B cell (primary cell): ENCODE measurements around the gene AGBL2.

Experiments used
- EZH2 ChIP-seq: IDR thresholded peaks from 2 replicates; pipeline ENCODE4 v1.6.1; 2012; ENCODE audit warnings: borderline replicate concordance, low read depth, mild to moderate bottlenecking, moderate library complexity, low read length; ENCODE audit not compliant: insufficient read depth, poor library complexity, severe bottlenecking
- TF ChIP-seq, protein P1 (sequence below): fragments of 200-600 bp; IDR thresholded peaks from one replicate; pipeline ENCODE4 v1.8.0; 2022; ENCODE audit warnings: antibody characterized with exemption, mild to moderate bottlenecking

GRCh38 chr11:47617417-47617809, 97.8 kb downstream of the AGBL2 start:
- TF ChIP-seq, protein P1, sequence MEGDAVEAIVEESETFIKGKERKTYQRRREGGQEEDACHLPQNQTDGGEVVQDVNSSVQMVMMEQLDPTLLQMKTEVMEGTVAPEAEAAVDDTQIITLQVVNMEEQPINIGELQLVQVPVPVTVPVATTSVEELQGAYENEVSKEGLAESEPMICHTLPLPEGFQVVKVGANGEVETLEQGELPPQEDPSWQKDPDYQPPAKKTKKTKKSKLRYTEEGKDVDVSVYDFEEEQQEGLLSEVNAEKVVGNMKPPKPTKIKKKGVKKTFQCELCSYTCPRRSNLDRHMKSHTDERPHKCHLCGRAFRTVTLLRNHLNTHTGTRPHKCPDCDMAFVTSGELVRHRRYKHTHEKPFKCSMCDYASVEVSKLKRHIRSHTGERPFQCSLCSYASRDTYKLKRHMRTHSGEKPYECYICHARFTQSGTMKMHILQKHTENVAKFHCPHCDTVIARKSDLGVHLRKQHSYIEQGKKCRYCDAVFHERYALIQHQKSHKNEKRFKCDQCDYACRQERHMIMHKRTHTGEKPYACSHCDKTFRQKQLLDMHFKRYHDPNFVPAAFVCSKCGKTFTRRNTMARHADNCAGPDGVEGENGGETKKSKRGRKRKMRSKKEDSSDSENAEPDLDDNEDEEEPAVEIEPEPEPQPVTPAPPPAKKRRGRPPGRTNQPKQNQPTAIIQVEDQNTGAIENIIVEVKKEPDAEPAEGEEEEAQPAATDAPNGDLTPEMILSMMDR, result no peak
- no peak for TF ChIP-seq EZH2
